Umbilical cord (tissue), 2 donors: ENCODE data around the gene ATOH1. TPM values are rescaled to one million over a fixed set of nuclear protein-coding genes. Genes with fewer than 3 reads are reported as not detected.
A peak's percentile ranks its signal among the peaks of the same experiment; 100 is the strongest.

Source experiments
- DNase-seq: peaks from one replicate; pipeline ENCODE4 v3.0.0-alpha.2; 2015; ENCODE audit warnings: low spot score
- total RNA-seq: library from RNA; depleted of rRNA; stranded (reverse); fragments of >200 nt; gene quantifications from one replicate; pipeline ENCODE4 v1.2.3, GENCODE V29; 2014; ENCODE audit warnings: low replicate concordance; ENCODE audit not compliant: insufficient read depth

The ATOH1 gene, protein sequence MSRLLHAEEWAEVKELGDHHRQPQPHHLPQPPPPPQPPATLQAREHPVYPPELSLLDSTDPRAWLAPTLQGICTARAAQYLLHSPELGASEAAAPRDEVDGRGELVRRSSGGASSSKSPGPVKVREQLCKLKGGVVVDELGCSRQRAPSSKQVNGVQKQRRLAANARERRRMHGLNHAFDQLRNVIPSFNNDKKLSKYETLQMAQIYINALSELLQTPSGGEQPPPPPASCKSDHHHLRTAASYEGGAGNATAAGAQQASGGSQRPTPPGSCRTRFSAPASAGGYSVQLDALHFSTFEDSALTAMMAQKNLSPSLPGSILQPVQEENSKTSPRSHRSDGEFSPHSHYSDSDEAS
- 0.48 TPM for total RNA-seq

DNA sequence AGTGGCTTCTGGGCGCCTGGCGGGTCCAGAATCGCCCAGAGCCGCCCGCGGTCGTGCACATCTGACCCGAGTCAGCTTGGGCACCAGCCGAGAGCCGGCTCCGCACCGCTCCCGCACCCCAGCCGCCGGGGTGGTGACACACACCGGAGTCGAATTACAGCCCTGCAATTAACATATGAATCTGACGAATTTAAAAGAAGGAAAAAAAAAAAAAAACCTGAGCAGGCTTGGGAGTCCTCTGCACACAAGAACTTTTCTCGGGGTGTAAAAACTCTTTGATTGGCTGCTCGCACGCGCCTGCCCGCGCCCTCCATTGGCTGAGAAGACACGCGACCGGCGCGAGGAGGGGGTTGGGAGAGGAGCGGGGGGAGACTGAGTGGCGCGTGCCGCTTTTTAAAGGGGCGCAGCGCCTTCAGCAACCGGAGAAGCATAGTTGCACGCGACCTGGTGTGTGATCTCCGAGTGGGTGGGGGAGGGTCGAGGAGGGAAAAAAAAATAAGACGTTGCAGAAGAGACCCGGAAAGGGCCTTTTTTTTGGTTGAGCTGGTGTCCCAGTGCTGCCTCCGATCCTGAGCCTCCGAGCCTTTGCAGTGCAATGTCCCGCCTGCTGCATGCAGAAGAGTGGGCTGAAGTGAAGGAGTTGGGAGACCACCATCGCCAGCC is at the start of gene ATOH1:
Gene ATOH1 (plus strand): TSS at position 422 of the 663 bp plus-strand sequence. CDS start 174 bp downstream, at position 596.
- DNase-seq: no peak

DNA sequence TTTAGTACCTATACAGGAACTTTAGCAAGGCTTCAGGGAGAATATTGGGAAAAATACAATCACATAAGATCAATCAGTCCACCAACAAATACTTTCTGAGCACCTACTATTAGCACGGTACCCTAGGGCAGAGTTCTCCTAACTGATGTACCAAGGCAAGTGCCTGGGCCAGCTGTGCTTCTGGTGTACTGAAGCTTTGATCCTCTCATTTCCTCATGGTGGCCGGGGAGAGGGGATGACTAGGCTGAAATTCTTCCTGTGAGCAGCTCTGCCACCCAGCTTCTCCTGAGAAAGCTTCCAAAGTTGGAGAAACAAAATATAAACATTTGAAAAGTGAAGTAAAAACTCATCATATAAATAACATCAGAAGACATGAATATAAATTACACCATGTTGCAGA is 49.3 kb upstream of the ATOH1 start:
- DNase-seq: no peak

DNA sequence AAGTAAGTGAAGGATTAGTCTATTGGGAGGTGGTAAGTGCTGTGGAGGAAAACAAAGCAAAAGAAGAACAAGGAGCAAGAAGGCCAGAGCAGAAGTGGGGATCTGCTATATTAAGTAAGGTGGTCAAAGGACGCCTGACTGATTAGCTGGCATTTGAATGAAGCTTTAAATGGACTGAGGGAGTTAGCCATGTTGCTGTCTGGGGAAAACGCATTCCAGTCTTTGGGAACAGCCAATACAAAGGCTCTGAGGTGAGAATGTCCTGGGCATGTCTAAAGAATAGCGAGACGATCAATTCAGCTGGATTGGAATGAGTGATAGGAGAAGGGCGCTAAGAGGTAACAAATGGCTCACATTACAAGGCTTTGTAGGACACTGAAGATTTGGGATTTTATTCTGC is 48.5 kb upstream of the ATOH1 start:
- DNase-seq: no peak

DNA sequence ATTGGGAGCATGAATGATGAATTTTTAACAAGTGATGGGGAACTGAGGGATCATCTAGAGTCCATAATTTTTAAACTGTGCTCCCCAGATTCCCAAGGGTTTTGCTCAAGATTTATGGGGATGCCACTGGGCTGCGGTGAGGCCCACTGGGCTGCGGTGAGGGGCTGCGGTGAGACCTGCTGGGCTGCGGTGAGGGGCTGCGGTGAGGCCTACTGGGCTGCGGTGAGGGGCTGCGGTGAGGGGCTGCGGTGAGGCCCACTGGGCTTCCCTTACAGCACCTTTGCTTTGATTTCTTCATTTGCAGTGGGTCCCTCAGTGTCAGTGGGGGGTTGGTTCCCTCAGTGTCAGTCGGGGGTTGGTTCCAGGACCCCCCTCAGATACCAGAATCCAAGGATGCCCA is 47.4 kb upstream of the ATOH1 start:
- DNase-seq: no peak

DNA sequence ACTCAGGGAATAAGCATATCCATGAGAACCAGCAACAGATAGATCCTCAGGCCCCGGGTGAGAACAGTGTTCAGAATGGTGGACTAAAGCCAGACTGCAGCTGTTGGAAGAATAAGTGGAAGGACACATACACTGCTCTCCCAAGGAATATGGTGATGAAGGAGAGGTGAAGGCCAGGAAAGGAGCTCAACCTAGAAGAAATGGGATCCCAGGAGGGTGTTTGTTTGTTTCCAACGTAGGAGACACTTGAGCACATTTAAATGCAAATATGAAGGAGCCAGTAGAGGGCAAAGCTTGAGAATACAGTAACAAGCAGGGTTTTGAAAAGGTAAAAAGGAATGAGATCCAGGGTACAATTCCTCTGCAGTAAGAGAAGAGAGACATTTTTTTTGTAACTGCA is 42.4 kb upstream of the ATOH1 start:
- DNase-seq: no peak

DNA sequence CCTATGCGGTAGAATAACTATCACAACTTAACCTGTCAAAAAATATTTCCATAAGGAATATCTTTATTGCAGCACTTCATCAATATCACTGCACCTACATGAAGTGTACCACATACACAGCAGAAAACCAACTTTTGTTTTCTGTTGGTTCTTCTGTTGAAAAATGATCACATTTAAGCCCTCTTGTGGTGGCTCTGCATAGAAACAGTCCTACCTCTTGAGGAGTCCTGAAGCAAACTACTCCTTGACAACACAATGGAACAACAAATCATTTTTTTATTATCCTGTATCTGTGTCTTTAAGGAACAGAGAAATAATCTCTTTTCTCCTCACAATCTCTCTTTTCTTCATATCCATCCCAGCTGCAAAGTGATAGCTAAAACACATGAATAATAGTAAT is 39.8 kb upstream of the ATOH1 start:
- DNase-seq: peak; percentile 23

DNA sequence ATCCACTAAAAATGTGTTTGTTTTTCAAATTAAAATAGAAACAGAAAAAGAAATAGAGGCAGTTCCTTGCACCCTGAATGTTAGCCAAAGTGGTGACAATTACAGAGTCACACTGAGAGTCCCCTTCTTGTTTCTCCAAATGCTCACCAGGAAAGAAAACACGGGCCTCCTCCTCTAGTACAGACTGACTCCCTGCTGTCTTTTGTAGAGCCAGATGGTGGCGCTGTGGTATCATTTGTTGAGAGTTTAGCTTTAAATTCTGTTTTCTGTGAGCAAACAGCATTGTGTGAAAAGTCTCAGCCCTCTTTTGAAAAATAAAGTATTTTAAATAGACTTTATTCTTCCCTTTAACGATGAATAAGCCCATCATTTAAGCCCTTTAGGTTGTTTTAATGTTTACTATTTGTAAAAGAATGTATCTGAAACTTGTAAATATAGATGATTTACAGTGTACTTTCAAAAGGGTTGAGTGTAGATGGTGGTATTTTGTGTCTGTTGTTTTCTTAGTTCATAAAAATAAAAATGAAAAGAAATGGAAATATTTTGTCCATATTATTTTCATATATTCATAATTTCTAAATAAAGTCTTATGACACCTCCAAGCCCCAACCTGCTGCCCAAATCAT is 36.9 kb upstream of the ATOH1 start:
- peak; percentile 69 for DNase-seq

DNA sequence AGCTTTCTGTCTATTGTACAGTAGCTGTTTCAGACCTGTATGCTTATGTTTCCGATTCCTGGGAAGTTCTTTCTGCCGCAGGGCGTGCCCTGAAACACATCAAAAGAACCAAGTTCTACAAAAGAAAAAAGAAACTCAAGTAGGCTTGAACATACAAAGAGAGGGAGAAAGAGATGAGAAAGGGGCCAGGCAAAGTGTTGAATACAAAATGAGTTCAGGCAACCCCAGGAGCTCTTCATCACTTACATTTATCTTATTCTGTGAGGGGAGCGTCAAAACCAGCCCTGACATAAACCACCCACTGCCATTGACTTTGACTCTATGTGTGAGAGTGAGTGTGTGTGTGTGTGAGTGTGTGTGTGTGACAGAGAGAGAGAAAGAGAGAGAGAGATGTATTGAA is 26.5 kb upstream of the ATOH1 start:
- no peak for DNase-seq

DNA sequence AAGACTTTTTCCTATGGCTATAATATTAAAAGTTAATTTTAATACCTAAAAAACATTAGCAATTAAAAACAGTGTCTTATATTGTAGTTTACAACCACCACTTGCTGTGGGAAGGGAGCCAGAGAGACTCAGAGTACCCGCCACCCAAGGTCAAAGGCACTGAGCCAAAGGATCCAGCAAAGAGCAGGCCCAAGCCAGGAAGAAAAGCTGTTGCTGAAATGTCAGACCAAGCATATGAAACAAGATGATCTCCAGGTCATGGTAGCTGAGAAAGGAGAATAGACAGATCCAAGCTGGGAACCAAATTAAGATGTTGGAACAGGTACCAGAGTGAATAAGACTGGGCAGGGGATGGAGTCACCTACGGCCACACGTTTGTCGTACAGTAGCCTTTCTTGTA is 18.8 kb upstream of the ATOH1 start:
- DNase-seq: no peak

DNA sequence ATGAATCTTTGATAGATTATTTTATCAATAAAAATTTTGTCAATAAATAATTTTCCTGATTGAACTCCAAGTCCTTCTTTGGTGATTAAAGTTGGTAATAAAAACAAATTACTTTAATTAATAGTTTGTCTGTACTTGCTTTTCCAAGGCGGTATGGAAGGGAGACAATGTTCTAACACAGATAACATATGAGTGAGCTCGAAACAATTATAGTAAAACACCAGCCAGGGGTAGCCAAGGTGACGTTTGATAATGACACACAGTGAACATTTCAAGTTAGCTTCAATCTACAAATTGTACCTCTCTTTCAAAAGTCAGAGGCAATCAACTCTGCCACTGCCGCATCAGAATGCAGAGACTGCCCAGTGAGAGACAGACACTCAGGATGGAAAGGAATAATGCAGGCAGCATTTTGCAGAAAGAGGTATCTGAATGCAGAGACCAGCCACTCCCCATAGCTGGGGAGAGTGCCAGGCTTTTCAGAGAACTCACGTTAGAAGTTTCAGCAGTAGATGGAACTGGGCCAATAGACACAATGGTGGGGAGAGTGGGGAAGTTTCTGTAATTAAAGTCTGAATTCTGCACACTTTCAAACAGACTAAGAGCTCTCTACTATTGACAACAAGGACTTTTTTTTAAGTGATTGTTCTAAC is 18.1 kb upstream of the ATOH1 start:
- DNase-seq: no peak

DNA sequence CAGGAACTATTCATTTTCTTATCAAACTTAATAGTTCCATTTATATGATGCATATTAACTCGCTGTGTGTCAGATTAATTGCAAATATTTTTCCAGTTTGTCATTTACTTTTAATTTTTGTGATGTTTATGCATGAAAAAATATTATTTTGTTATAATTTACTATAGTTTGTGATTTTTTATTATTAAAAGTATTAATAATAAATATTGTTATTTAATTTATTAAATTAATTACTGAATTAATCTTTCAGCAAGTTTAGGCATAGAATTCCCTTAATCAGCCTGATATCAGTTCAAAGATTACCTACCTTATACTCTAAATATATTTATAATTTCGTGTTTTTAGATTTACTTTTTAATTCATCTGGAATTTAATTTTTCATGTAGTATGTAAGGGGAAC is 15.5 kb upstream of the ATOH1 start:
- no peak for DNase-seq

DNA sequence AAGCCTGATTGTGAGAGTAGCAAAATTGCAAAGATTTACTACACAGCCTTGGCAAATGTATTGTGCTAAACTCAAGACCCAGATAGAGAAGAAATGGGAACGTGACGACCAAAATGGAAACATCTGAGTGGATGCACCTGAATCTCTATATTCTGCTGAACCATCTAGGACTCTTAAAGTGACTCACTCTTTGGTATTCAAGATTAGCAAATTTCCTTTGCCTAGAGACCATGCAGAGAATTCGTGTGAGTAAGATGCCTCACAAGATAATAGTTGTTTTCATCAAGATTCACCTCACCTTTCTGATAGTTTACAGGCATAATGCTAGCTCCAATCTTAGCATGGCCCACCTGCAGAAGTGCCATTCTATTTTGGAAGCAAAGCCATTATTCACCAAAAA is 14.4 kb upstream of the ATOH1 start:
- no peak for DNase-seq

DNA sequence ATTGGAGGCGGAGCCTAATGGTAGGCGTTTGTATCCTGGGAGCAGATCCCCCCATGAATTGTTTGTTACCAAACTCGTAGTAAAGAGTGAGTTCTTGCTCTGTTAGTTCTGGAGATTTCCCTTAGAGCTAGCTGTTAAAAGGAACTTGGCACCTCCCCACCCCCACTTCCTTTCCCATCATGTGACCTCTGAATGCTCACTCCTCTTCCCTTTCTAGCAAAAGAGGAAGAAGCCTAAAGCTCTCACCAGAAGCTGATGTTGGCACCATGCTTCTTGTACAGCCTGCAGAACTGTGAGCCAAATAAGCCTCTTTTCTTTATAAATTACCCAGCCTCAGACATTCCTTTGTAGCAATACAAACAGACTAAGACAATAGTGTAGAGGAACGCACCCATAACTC is 13.8 kb upstream of the ATOH1 start:
- no peak for DNase-seq

DNA sequence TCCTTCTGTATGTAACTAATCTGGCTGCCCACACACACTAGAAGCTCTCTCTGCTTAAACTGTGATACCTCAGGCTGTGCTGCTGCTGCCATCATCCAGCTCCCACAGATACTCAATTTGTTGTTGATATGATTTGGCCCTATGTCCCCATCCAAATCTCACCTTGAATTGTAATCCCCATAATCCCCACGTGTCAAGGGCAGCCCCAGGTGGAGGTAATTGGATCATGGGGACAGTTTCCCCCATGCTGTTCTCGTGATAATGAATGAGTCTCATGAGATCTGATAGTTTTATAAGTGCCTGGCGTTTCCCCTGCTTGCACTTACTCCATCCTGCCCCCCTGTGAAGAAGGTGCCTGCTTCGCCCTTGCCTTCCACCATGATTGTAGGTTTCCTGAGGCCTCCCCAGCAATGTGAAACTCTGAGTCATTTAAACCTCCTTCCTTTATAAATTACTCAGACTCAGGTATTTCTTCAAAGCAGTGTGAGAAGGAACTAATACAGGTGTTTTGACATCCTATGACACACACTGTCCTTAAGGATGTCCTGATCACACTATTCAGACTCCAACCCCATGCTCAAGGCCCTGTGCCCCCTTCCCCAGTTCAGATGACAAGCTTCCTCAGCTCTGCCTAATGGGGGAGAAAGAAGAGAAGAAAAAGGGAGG is 2.9 kb upstream of the ATOH1 start:
- no peak for DNase-seq

DNA sequence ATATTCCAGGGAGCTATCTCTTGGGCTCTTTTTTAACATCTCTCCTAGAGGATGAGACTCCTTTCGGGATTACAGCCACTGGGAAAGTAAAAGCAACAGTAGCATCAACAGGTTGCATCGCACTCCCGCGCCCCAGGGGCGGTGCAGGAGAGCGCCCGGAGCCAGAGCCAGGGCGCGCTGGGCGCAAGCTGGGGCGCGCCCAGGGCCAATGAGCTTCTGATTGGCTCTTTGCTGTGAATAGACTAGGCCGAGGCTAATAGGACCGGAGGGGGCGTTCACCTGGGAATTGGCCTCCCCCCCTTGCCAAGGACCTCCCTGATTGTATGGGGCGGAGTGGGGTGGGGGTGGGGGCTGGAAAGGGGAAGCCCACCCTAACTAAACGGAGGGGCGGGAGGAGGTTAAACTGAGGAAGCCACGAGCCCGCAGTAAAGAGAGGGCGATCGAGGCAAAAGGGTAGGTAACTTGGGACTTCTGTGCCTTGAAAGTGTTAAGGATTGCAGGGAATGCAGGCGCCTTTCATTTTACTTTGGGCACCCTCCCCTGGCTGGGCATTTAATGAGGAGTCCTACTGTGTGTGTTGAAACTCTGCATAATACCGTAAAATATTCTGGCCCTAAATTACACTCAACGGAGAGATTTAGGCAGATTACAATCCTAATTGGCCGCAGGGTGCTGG is 1.1 kb upstream of the ATOH1 start:
- no peak for DNase-seq

DNA sequence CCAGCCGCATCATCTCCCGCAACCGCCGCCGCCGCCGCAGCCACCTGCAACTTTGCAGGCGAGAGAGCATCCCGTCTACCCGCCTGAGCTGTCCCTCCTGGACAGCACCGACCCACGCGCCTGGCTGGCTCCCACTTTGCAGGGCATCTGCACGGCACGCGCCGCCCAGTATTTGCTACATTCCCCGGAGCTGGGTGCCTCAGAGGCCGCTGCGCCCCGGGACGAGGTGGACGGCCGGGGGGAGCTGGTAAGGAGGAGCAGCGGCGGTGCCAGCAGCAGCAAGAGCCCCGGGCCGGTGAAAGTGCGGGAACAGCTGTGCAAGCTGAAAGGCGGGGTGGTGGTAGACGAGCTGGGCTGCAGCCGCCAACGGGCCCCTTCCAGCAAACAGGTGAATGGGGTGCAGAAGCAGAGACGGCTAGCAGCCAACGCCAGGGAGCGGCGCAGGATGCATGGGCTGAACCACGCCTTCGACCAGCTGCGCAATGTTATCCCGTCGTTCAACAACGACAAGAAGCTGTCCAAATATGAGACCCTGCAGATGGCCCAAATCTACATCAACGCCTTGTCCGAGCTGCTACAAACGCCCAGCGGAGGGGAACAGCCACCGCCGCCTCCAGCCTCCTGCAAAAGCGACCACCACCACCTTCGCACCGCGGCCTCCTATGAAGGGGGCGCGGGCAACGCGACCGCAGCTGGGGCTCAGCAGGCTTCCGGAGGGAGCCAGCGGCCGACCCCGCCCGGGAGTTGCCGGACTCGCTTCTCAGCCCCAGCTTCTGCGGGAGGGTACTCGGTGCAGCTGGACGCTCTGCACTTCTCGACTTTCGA is 654 bp downstream of the ATOH1 start:
- no peak for DNase-seq

DNA sequence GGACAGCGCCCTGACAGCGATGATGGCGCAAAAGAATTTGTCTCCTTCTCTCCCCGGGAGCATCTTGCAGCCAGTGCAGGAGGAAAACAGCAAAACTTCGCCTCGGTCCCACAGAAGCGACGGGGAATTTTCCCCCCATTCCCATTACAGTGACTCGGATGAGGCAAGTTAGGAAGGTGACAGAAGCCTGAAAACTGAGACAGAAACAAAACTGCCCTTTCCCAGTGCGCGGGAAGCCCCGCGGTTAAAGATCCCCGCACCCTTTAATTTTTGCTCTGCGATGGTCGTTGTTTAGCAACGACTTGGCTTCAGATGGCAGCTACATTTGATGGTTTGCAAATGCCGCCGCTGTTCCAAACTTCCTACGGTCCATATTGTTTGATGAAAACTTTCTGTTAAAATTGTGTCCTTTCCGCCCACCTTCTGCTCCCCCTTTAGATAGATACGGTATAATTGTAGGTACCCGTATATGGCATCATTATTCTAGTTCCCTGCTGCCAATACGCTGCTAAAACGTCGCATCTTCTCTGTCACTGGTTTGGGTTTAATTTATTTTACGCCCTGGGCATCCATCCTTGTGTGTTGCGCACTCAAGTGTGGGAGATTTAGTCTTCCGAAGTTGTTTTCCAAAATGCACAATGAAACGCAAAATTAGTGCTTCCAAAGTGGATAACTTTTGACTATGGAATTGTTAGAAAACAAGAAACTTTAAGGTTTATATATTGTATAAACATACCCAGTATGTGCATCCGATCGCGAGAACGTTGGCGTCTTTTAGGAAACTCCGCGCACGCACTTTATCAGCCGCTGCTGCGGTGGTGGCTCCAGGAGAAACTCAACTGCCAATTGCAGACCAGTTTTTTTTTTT is 1.5 kb downstream of the ATOH1 start:
- DNase-seq: no peak

DNA sequence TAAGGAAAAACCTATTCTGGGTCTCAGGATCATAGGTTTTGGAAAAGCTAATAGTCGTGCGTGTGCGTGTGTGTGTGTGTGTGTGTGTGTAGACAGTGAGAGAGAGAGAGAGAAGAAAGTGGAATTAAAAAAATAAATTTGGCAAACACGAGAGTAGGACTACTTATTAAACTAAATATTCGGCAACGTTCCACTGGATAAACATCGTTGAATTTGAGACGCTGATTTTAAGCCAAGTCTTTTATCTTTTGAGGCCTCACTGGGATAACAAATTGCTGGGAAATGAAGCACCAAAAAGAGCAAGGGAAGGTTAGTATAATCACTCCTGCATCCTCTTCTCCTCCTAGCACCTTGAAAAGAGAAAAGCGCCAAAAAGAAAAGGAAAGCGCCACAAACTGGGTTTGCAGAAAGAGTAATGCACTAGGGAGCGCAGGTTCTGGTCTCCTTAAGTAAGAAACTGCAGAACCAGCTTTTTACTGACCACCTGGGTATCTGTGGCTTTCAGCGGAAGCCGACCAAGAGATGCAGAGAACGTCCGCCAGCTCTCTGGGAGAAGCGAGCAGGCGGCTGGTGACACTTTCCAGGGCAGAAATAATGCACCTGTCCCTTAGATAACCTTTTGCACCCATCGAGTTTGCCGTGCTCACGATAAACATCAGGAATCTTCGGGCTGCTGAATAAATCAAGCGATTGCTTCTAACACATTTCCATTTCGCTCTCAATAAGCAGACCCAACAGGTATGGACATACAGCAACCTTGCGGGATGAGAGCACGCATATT is 3.4 kb downstream of the ATOH1 start:
- DNase-seq: no peak
